B cell (primary cell): Measurements from ENCODE around the gene CFAP61.

ENCODE experiments used
- CTCF ChIP-seq: fragments of 200-600 bp; IDR thresholded peaks from one replicate; pipeline ENCODE4 v1.8.0; 2022; ENCODE audit warnings: antibody characterized with exemption, mild to moderate bottlenecking
- EZH2 ChIP-seq: IDR thresholded peaks from 2 replicates; pipeline ENCODE4 v1.6.1; 2012; ENCODE audit warnings: borderline replicate concordance, low read depth, mild to moderate bottlenecking, moderate library complexity, low read length; ENCODE audit not compliant: insufficient read depth, poor library complexity, severe bottlenecking

- no peak for TF ChIP-seq CTCF
- TF ChIP-seq EZH2, result no peak
Measured at GRCh38 chr20:20248620-20249200, 196.4 kb downstream of the CFAP61 start.
